Hypothalamus (tissue), 51 donors: ENCODE measurements around the gene ACKR2.

Source experiments
- DNase-seq, 51 donors: peaks; one replicate each; lab custom pipeline; 2025; lab: John Stamatoyannopoulos, UW

ACKR2 gene

GRCh38 chr3:42829083-42829627 lies 19.9 kb downstream of the ACKR2 start:
- no peak for DNase-seq

- no peak for DNase-seq
Measured at GRCh38 chr3:42829628-42830436, 20.6 kb downstream of the ACKR2 start.

- DNase-seq, result no peak
Measured at GRCh38 chr3:42830437-42831320, 21.4 kb downstream of the ACKR2 start.

- DNase-seq, result peak in 45 of 51 donors; percentile 3 to 77 (median 38)
Measured at GRCh38 chr3:42831321-42831713, 22.1 kb downstream of the ACKR2 start.

GRCh38 chr3:42836150-42837123 lies 27.2 kb downstream of the ACKR2 start:
- DNase-seq, result no peak

- no peak for DNase-seq
Measured at GRCh38 chr3:42838571-42838970, 29.3 kb downstream of the ACKR2 start.

GRCh38 chr3:42839616-42840015 lies 30.4 kb downstream of the ACKR2 start:
- DNase-seq, result peak in 24 of 51 donors; percentile 2 to 63 (median 24)

- DNase-seq, result no peak
Measured at GRCh38 chr3:42841332-42841731, 32.1 kb downstream of the ACKR2 start.

- no peak for DNase-seq
Measured at GRCh38 chr3:42843713-42844411, 34.6 kb downstream of the ACKR2 start.

- DNase-seq, result no peak
Measured at GRCh38 chr3:42844412-42844713, 35.1 kb downstream of the ACKR2 start.

- no peak for DNase-seq
Measured at GRCh38 chr3:42844815-42845214, 35.6 kb downstream of the ACKR2 start.

GRCh38 chr3:42846685-42847522 lies 37.7 kb downstream of the ACKR2 start:
- peak in 17 of 51 donors; percentile 3 to 30 (median 9) for DNase-seq

- no peak for DNase-seq
Measured at GRCh38 chr3:42847731-42848130, 38.5 kb downstream of the ACKR2 start.

GRCh38 chr3:42849017-42849416 lies 39.8 kb downstream of the ACKR2 start:
- DNase-seq, result no peak

- DNase-seq, result no peak
Measured at GRCh38 chr3:42850263-42850662, 41.0 kb downstream of the ACKR2 start.

- no peak for DNase-seq
Measured at GRCh38 chr3:42851228-42851834, 42.1 kb downstream of the ACKR2 start.

GRCh38 chr3:42852441-42852840 lies 43.2 kb downstream of the ACKR2 start:
- no peak for DNase-seq

- no peak for DNase-seq
Measured at GRCh38 chr3:42853056-42853455, 43.8 kb downstream of the ACKR2 start.
